Measurements from ENCODE around the gene CTBP2.

The CTBP2 gene

GRCh38 chr10:124963866-124964720, 196.3 kb downstream of the CTBP2 start:
- Histone ChIP-seq H3K27me3 (replicated peaks; ENCODE audit: control insufficient read depth, insufficient read depth, low read length) (no peaks in the 10 kb centered on the region), H3K36me3 (ENCODE audit: control insufficient read depth, insufficient read depth, low read length) (0 out of 2 replicates have a peak, but pooled peaks cover 2% of the 10 kb centered on the region), H3K4me3 (replicated peaks; ENCODE audit: low read depth, low read length) (no peak overlapping the region)
- no peak for DNase-seq (ENCODE audit: extremely low read depth, insufficient read length)
- no peak for TF ChIP-seq CTCF (IDR thresholded peaks at IDR 0.05; ENCODE audit: insufficient read depth, low read length, poor library complexity, severe bottlenecking)

GRCh38 chr10:124962421-124962820, 197.9 kb downstream of the CTBP2 start:
- H3K27me3 ChIP-seq (replicated peaks; ENCODE audit: control insufficient read depth, insufficient read depth, low read length): no peaks in the 10 kb centered on the region
- no peak overlapping the region for H3K4me3 ChIP-seq (replicated peaks; ENCODE audit: low read depth, low read length)
- TF ChIP-seq CTCF (IDR thresholded peaks at IDR 0.05; ENCODE audit: insufficient read depth, low read length, poor library complexity, severe bottlenecking): no peak
- H3K36me3 ChIP-seq (ENCODE audit: control insufficient read depth, insufficient read depth, low read length): 0 out of 2 replicates have a peak, but pooled peaks cover 2% of the 10 kb centered on the region
- no peak for DNase-seq (ENCODE audit: extremely low read depth, insufficient read length)

GRCh38 chr10:124961248-124961570, 199.2 kb downstream of the CTBP2 start:
- no peak for DNase-seq (ENCODE audit: extremely low read depth, insufficient read length)
- TF ChIP-seq CTCF (IDR thresholded peaks at IDR 0.05; ENCODE audit: insufficient read depth, low read length, poor library complexity, severe bottlenecking): no peak
- 0 out of 2 replicates have a peak, but pooled peaks cover 2% of the 10 kb centered on the region for H3K36me3 ChIP-seq (ENCODE audit: control insufficient read depth, insufficient read depth, low read length)
- H3K27me3 ChIP-seq (replicated peaks; ENCODE audit: control insufficient read depth, insufficient read depth, low read length): no peaks in the 10 kb centered on the region
- no peak overlapping the region for H3K4me3 ChIP-seq (replicated peaks; ENCODE audit: low read depth, low read length)

GRCh38 chr10:124959564-124959963, 200.8 kb downstream of the CTBP2 start:
- Histone ChIP-seq H3K36me3 (ENCODE audit: control insufficient read depth, insufficient read depth, low read length) (no peaks in the 10 kb centered on the region), H3K27me3 (replicated peaks; ENCODE audit: control insufficient read depth, insufficient read depth, low read length) (no peaks in the 10 kb centered on the region), H3K4me3 (replicated peaks; ENCODE audit: low read depth, low read length) (no peak overlapping the region)
- no peak for DNase-seq (ENCODE audit: extremely low read depth, insufficient read length)
- no peak for TF ChIP-seq CTCF (IDR thresholded peaks at IDR 0.05; ENCODE audit: insufficient read depth, low read length, poor library complexity, severe bottlenecking)

- TF ChIP-seq CTCF (IDR thresholded peaks at IDR 0.05; ENCODE audit: insufficient read depth, low read length, poor library complexity, severe bottlenecking): no peak
- Histone ChIP-seq H3K36me3 (ENCODE audit: control insufficient read depth, insufficient read depth, low read length) (no peaks in the 10 kb centered on the region), H3K4me3 (replicated peaks; ENCODE audit: low read depth, low read length) (no peak overlapping the region), H3K27me3 (replicated peaks; ENCODE audit: control insufficient read depth, insufficient read depth, low read length) (no peaks in the 10 kb centered on the region)
- no peak for DNase-seq (ENCODE audit: extremely low read depth, insufficient read length)
These were observed 202.9 kb downstream of the CTBP2 start for GRCh38 chr10:124957404-124957947.

Data from GM06990 (cell line).